GM12878 (cell line): ENCODE results near the gene IL1RAPL1. TPM values are rescaled to one million over a fixed set of nuclear protein-coding genes. Genes with fewer than 3 reads are reported as not detected.

Experiments used
- ATAC-seq: fragments of 200-7000 bp; cut with Tn5 transposase; 3 replicates; pipeline ENCODE4 v1.9.1; 2020; ENCODE audit warnings: mild to moderate bottlenecking, moderate library complexity
- BruUV-seq: library from RNA; stranded (reverse); fragments of 400-500 nt; replicated peaks from 2 replicates; lab custom pipeline; 2021; lab: Mats Ljungman, UMichigan
- CTCF ChIA-PET: fragments of 300-600 bp; sonication (Branson Sonifier 250); formaldehyde crosslinking; extraction: SDS; loops from one replicate; lab custom pipeline; 2021; ENCODE audit warnings: inconsistent platforms; lab: Yijun Ruan, JAX
- POLR2A ChIA-PET: fragments of 350-600 bp; formaldehyde crosslinking; extraction: SDS; loops from one replicate; lab custom pipeline; 2021; ENCODE audit warnings: inconsistent platforms; lab: Charles Lee
- RAD21 ChIA-PET: fragments of 300-600 bp; sonication (Branson Sonifier 250); formaldehyde crosslinking; loops from one replicate; lab custom pipeline; 2023; ENCODE audit warnings: antibody characterized with exemption; ENCODE audit not compliant: unreplicated experiment; lab: Charles Lee
- SMC1A ChIA-PET: fragments of 300-600 bp; sonication (Branson Sonifier 250); formaldehyde crosslinking; loops from one replicate; lab custom pipeline; 2023; ENCODE audit not compliant: unreplicated experiment, uncharacterized antibody; lab: Charles Lee
- DNase-seq: peaks from one replicate; pipeline ENCODE4 v3.0.0-alpha.2; 2011; ENCODE audit warnings: low read depth, low spot score
- FAIRE-seq: peaks from 3 replicates; lab custom pipeline; 2011; peaks lifted over from hg19 to GRCh38; lab: Jason Lieb, UNC
- H2AFZ ChIP-seq: 2 replicates; pipeline ENCODE4 v1.6.0; 2011; ENCODE audit warnings: low read depth, low read length, control low read depth; ENCODE audit not compliant: control insufficient read depth
- H3K27ac ChIP-seq: 2 replicates; pipeline ENCODE4 v1.5.1; 2011; ENCODE audit warnings: control low read depth; ENCODE audit not compliant: control insufficient read depth, insufficient read depth
- H3K27me3 ChIP-seq, 2 experiments: replicated peaks in 1 of 2; 2 replicates each; pipeline versions ENCODE4 v1.6.0 to v1.6.1; 2011; ENCODE audit warnings: low read length in 1 of 2; ENCODE audit not compliant: control insufficient read depth in 2 of 2, insufficient read depth in 2 of 2
- H3K36me3 ChIP-seq, 2 experiments: 2 replicates each; pipeline ENCODE4 v1.5.1; 2011; ENCODE audit warnings: low read length in 1 of 2; ENCODE audit not compliant: control insufficient read depth in 2 of 2, insufficient read depth in 2 of 2
- H3K4me1 ChIP-seq: 2 replicates; pipeline ENCODE4 v1.6.1; 2011; ENCODE audit warnings: mild to moderate bottlenecking, low read length, moderate library complexity, mixed read lengths; ENCODE audit not compliant: control insufficient read depth, insufficient read depth
- H3K4me2 ChIP-seq: 2 replicates; pipeline ENCODE4 v1.6.0; 2011; ENCODE audit warnings: control low read depth; ENCODE audit not compliant: control insufficient read depth, insufficient read depth
- H3K4me3 ChIP-seq: fragments of 200-600 bp; sonication (generic); 2 replicates; pipeline ENCODE4 v1.5.1; 2016
- H3K79me2 ChIP-seq: 2 replicates; pipeline ENCODE4 v1.6.0; 2011; ENCODE audit warnings: low read length; ENCODE audit not compliant: control insufficient read depth, insufficient read depth
- H3K9ac ChIP-seq: 2 replicates; pipeline ENCODE4 v1.8.0; 2011; ENCODE audit warnings: low read length, control low read depth, mixed read lengths; ENCODE audit not compliant: control insufficient read depth, insufficient read depth
- H3K9me3 ChIP-seq: replicated peaks from 3 replicates; pipeline ENCODE4 v1.5.1; 2011; ENCODE audit warnings: mild to moderate bottlenecking, low read length; ENCODE audit not compliant: control insufficient read depth, insufficient read depth
- H4K20me1 ChIP-seq: 2 replicates; pipeline ENCODE4 v1.6.0; 2011; ENCODE audit not compliant: control insufficient read depth, insufficient read depth
- ATF2 ChIP-seq: IDR thresholded peaks from 2 replicates; pipeline ENCODE4 v1.6.1; 2012; ENCODE audit warnings: low read length, inconsistent platforms
- CREM ChIP-seq: IDR thresholded peaks from 2 replicates; pipeline ENCODE4 v1.6.1; 2014; ENCODE audit warnings: antibody characterized with exemption, low read depth
- JUNB ChIP-seq: IDR thresholded peaks from 2 replicates; pipeline ENCODE4 v1.6.1; 2016; ENCODE audit warnings: antibody characterized with exemption, mild to moderate bottlenecking
- RFX5 ChIP-seq: IDR thresholded peaks from 2 replicates; pipeline ENCODE4 v1.6.1; 2011; ENCODE audit warnings: low read depth, low read length, improper control_type of control experiment
- SIX5 ChIP-seq: IDR thresholded peaks from 2 replicates; pipeline ENCODE4 v1.6.1; 2011; ENCODE audit warnings: mild to moderate bottlenecking, low read depth, low read length, moderate library complexity; ENCODE audit not compliant: severe bottlenecking
- SMAD1 ChIP-seq: fragments of 450-650 bp; IDR thresholded peaks from 2 replicates; pipeline ENCODE4 v1.6.1; 2018; ENCODE audit warnings: mild to moderate bottlenecking, low read depth; ENCODE audit not compliant: partially characterized antibody
- SMARCA5 ChIP-seq: fragments of 450-650 bp; IDR thresholded peaks from 2 replicates; pipeline ENCODE4 v1.6.1; 2017; ENCODE audit warnings: mild to moderate bottlenecking
- SREBF1 ChIP-seq: IDR thresholded peaks from 2 replicates; pipeline ENCODE4 v1.6.1; 2012; ENCODE audit warnings: mild to moderate bottlenecking, low read length
- ZBED1 ChIP-seq: IDR thresholded peaks from 2 replicates; pipeline ENCODE4 v1.6.1; 2016; ENCODE audit warnings: borderline replicate concordance
- WGBS: methylation state at CpG from one replicate; pipeline ENCODE4 v1.1.6; 2016; ENCODE audit warnings: low lambda C conversion rate; ENCODE audit not compliant: insufficient replicate concordance, insufficient coverage; ENCODE audit errors: missing lambda C conversion rate; 5-methylcytosine and 5-hydroxymethylcytosine counted together
- in situ Hi-C: fragments of 300-500 bp; cut with MboI; formaldehyde crosslinking; loops from 9 replicates; pipeline ENCODE4 v1.14.3; 2018; ENCODE audit warnings: mixed read lengths
- intact Hi-C: fragments of 100-400 bp; cut with micrococcal nuclease; formaldehyde crosslinking; loops from one replicate; pipeline ENCODE4 v1.14.2; 2022; ENCODE audit not compliant: unreplicated experiment
- polyA plus RNA-seq, 11 experiments: library from polyadenylated mRNA; depleted of rRNA in 4 of 11; unstranded in 6 of 11; stranded (reverse) in 5 of 11; fragments of >200 nt; fragmentation: Nextera tagmentation in 4 of 11; fragmentation: Illumina TruSeq in 1 of 11; extraction: Ambion mirVana in 4 of 11; extraction: Trizol in 1 of 11; gene quantifications; 1 replicate in 1 of 11; 2 replicates in 10 of 11; pipeline versions ENCODE4 v1.2.1 to v1.2.3, GENCODE V29; 2011 to 2016; ENCODE audit warnings: inconsistent platforms in 2 of 11, missing spikeins in 2 of 11, low read depth in 1 of 11
- total RNA-seq, 4 experiments: library from RNA; depleted of rRNA in 3 of 4; stranded (reverse); fragments of >200 nt in 3 of 4; fragmentation: Illumina TruSeq in 1 of 4; extraction: Trizol in 1 of 4; gene quantifications; 2 replicates each; pipeline versions ENCODE4 v1.2.1 to v1.2.3, GENCODE V29; 2013 to 2021

Gene IL1RAPL1
- total and polyA plus RNA-seq, 10 of the 15 experiments (the other 5 are each of a cell fraction or from before 2014, with no cell fraction given): not detected

GRCh38 chrX:29788991-29789699 is 1201.9 kb downstream of the IL1RAPL1 start (continued):
- TF ChIP-seq ATF2: no peak
- no peak for TF ChIP-seq CREM
- TF ChIP-seq SIX5: no peak
- TF ChIP-seq RFX5: no peak
- TF ChIP-seq SREBF1: no peak
- TF ChIP-seq ZBED1: no peak
- no peak for TF ChIP-seq SMARCA5
- TF ChIP-seq, all 136 proteins: peak for 0

GRCh38 chrX:29792335-29792734 is 1205.1 kb downstream of the IL1RAPL1 start:
- no peak for ATAC-seq
- Histone ChIP-seq H4K20me1 (no peaks in the 10 kb centered on the region), H3K4me3 (no peak overlapping the region), H3K9me3 (no peaks in the 10 kb centered on the region), H3K79me2 (no peaks in the 10 kb centered on the region), H3K27ac (no peak overlapping the region), H3K9ac (no peak overlapping the region), H3K27me3 (no peaks in the 10 kb centered on the region), H3K36me3 (no peaks in the 10 kb centered on the region), H2AFZ (no peak overlapping the region), H3K4me2 (no peak overlapping the region), H3K4me1 (no peaks in the 10 kb centered on the region)
- WGBS: 29% methylated on average over 5 of the region's 5 CpGs
- no peak for DNase-seq
- TF ChIP-seq SMAD1 (no peak), JUNB (peak; percentile 14; the same call in 1 of the 2 replicates)
- in situ Hi-C loops (no loop called here), intact Hi-C loops (no loop called here)
- POLR2A ChIA-PET: no interaction called here
- CTCF ChIA-PET: no interaction called here
- SMC1A ChIA-PET: no interaction called here
- BruUV-seq: no TSS peak
- RAD21 ChIA-PET: no interaction called here
- no peak for FAIRE-seq
